H9 (cell line): ENCODE data around the gene LCMT1. TPM values are rescaled to one million over a fixed set of nuclear protein-coding genes. Genes with fewer than 3 reads are reported as not detected.

Experiments
- DNase-seq: peaks from one replicate; pipeline ENCODE4 v3.0.0-alpha.2; 2017
- H2AFZ ChIP-seq: one replicate; pipeline ENCODE4 v1.6.1; 2013; ENCODE audit warnings: mild to moderate bottlenecking, low read length, control low read depth, moderate library complexity
- H2AK5ac ChIP-seq: 2 replicates; pipeline ENCODE4 v1.6.1; 2013; ENCODE audit warnings: low read length, control low read depth, mixed read lengths; ENCODE audit not compliant: insufficient read length
- H2BK120ac ChIP-seq: one replicate; pipeline ENCODE4 v1.6.1; 2013; ENCODE audit warnings: low read depth, mild to moderate bottlenecking, low read length, control low read depth, inconsistent platforms; ENCODE audit not compliant: poor library complexity, severe bottlenecking
- H2BK12ac ChIP-seq: 2 replicates; pipeline ENCODE4 v1.6.1; 2013; ENCODE audit warnings: low read length, control low read depth, mixed read lengths, low read depth; ENCODE audit not compliant: insufficient read length
- H2BK15ac ChIP-seq: 2 replicates; pipeline ENCODE4 v1.6.1; 2013; ENCODE audit warnings: low read depth, low read length, control low read depth
- H2BK20ac ChIP-seq: one replicate; pipeline ENCODE4 v1.6.1; 2013; ENCODE audit warnings: low read depth, mild to moderate bottlenecking, low read length, control low read depth, inconsistent platforms; ENCODE audit not compliant: poor library complexity, severe bottlenecking
- H2BK5ac ChIP-seq: 2 replicates; pipeline ENCODE4 v1.6.1; 2013; ENCODE audit warnings: low read length, control low read depth, mixed read lengths; ENCODE audit not compliant: insufficient read length
- H3K14ac ChIP-seq: 2 replicates; pipeline ENCODE4 v1.6.1; 2013; ENCODE audit warnings: low read length, control low read depth; ENCODE audit not compliant: insufficient read depth
- H3K18ac ChIP-seq: 2 replicates; pipeline ENCODE4 v1.6.1; 2013; ENCODE audit warnings: low read depth, mild to moderate bottlenecking, mixed read lengths, low read length, control low read depth; ENCODE audit not compliant: insufficient read length
- H3K23ac ChIP-seq: 2 replicates; pipeline ENCODE4 v1.6.1; 2013; ENCODE audit warnings: low read length, control low read depth, mixed read lengths, low read depth; ENCODE audit not compliant: insufficient read length
- H3K23me2 ChIP-seq: 2 replicates; pipeline ENCODE4 v1.6.1; 2013; ENCODE audit warnings: low read depth, mild to moderate bottlenecking, mixed read lengths, low read length, control low read depth; ENCODE audit not compliant: insufficient read length, poor library complexity, severe bottlenecking
- H3K27ac ChIP-seq: 2 replicates; pipeline ENCODE4 v1.5.1; 2013; ENCODE audit warnings: low read length, control low read depth, mixed read lengths, low read depth; ENCODE audit not compliant: insufficient read length
- H3K27me3 ChIP-seq: 2 replicates; pipeline ENCODE4 v1.6.1; 2013; ENCODE audit warnings: low read length, control low read depth, inconsistent platforms; ENCODE audit not compliant: insufficient read depth
- H3K4ac ChIP-seq: 2 replicates; pipeline ENCODE4 v1.6.1; 2013; ENCODE audit warnings: low read depth, mild to moderate bottlenecking, control low read depth, inconsistent platforms, low read length, moderate library complexity
- H3K4me1 ChIP-seq: 2 replicates; pipeline ENCODE4 v1.6.1; 2013; ENCODE audit warnings: low read length, control low read depth, inconsistent platforms; ENCODE audit not compliant: insufficient read depth
- H3K4me2 ChIP-seq: 2 replicates; pipeline ENCODE4 v1.6.1; 2013; ENCODE audit warnings: low read length, control low read depth, mixed read lengths; ENCODE audit not compliant: insufficient read length, insufficient read depth
- H3K56ac ChIP-seq: 2 replicates; pipeline ENCODE4 v1.6.1; 2013; ENCODE audit warnings: low read depth, mild to moderate bottlenecking, mixed read lengths, low read length, control low read depth; ENCODE audit not compliant: insufficient read length
- H3K79me1 ChIP-seq: 2 replicates; pipeline ENCODE4 v1.6.1; 2013; ENCODE audit warnings: low read depth, mild to moderate bottlenecking, moderate library complexity, low read length, control low read depth, inconsistent platforms; ENCODE audit not compliant: insufficient read depth, poor library complexity, severe bottlenecking
- H3K79me2 ChIP-seq: 2 replicates; pipeline ENCODE4 v1.6.1; 2013; ENCODE audit warnings: low read length, control low read depth, inconsistent platforms; ENCODE audit not compliant: insufficient read depth
- H3K9ac ChIP-seq: 2 replicates; pipeline ENCODE4 v1.6.1; 2013; ENCODE audit warnings: low read length, control low read depth, mixed read lengths; ENCODE audit not compliant: insufficient read length; ENCODE audit errors: extremely low read depth
- H3K9me3 ChIP-seq: one replicate; pipeline ENCODE4 v1.6.1; 2013; ENCODE audit warnings: low read depth, low read length, inconsistent platforms; ENCODE audit not compliant: control insufficient read depth
- H3T11ph ChIP-seq: one replicate; pipeline ENCODE4 v1.6.1; 2013; ENCODE audit warnings: mild to moderate bottlenecking, low read length, control low read depth, inconsistent platforms
- H4K20me1 ChIP-seq: one replicate; pipeline ENCODE4 v1.6.1; 2013; ENCODE audit not compliant: control insufficient read depth, insufficient read length, insufficient read depth
- H4K5ac ChIP-seq: 2 replicates; pipeline ENCODE4 v1.6.1; 2013; ENCODE audit warnings: low read depth, mild to moderate bottlenecking, mixed read lengths, low read length, control low read depth; ENCODE audit not compliant: insufficient read length
- H4K8ac ChIP-seq: replicated peaks from 2 replicates; pipeline ENCODE4 v1.6.1; 2013; ENCODE audit warnings: low read length, control low read depth, mixed read lengths, low read depth; ENCODE audit not compliant: insufficient read length
- H4K91ac ChIP-seq: 2 replicates; pipeline ENCODE4 v1.6.1; 2013; ENCODE audit warnings: low read depth, mild to moderate bottlenecking, moderate library complexity, mixed read lengths, low read length, control low read depth; ENCODE audit not compliant: insufficient read length
- H3K27ac Mint-ChIP-seq, 3 experiments: 2 replicates in 2 of 3; 3 replicates in 1 of 3; pipeline ENCODE4 v1.8.0; 2020 to 2021; ENCODE audit warnings: mixed read lengths in 3 of 3, mild to moderate bottlenecking in 1 of 3, moderate library complexity in 1 of 3
- H3K27me3 Mint-ChIP-seq: 2 replicates; pipeline ENCODE4 v1.8.0; 2021; ENCODE audit warnings: low read depth, mild to moderate bottlenecking, moderate library complexity, mixed read lengths
- H3K36me3 Mint-ChIP-seq, 3 experiments: 2 replicates in 2 of 3; 3 replicates in 1 of 3; pipeline ENCODE4 v1.8.0; 2020 to 2021; ENCODE audit warnings: low read depth in 3 of 3, mixed read lengths in 3 of 3; ENCODE audit not compliant: insufficient read depth in 1 of 3
- H3K4me1 Mint-ChIP-seq, 2 experiments: 2 replicates each; pipeline ENCODE4 v1.8.0; 2020; ENCODE audit warnings: mixed read lengths in 2 of 2
- H3K4me3 Mint-ChIP-seq, 2 experiments: 2 replicates in 1 of 2; 3 replicates in 1 of 2; pipeline ENCODE4 v1.8.0; 2020 to 2021; ENCODE audit warnings: mild to moderate bottlenecking in 2 of 2, mixed read lengths in 2 of 2, moderate library complexity in 1 of 2
- H3K9me3 Mint-ChIP-seq, 2 experiments: 2 replicates in 1 of 2; 3 replicates in 1 of 2; pipeline ENCODE4 v1.8.0; 2020; ENCODE audit warnings: mild to moderate bottlenecking in 2 of 2, mixed read lengths in 2 of 2, moderate library complexity in 1 of 2
- CTCF ChIP-seq: fragments of 200-600 bp; sonication (generic); conservative IDR thresholded peaks from 3 replicates; pipeline ENCODE4 v1.8.0; 2021; ENCODE audit warnings: antibody characterized with exemption, mild to moderate bottlenecking
- WGBS: extraction: QIAGEN DNeasy Blood & Tissue Kit; methylation state at CpG from one replicate; pipeline ENCODE4 v1.1.7; 2013; ENCODE audit warnings: missing lambda C conversion rate, low lambda C conversion rate, mixed read lengths; ENCODE audit not compliant: insufficient read length; ENCODE audit errors: extremely low coverage; 5-methylcytosine and 5-hydroxymethylcytosine counted together
- total RNA-seq: library from RNA; stranded (reverse); gene quantifications from 2 replicates; pipeline ENCODE4 v1.2.1, GENCODE V29; 2021

The LCMT1 gene
- total RNA-seq, 1 experiment from 2014 or later, result 81.2 TPM

- Mint-ChIP-seq H3K4me3 (no peak overlapping the region), H3K4me1 (peaks cover 8 to 15% of the 10 kb centered on the region in 2 experiments), H3K27me3 (peaks cover 10% of the 10 kb centered on the region), H3K36me3 (no peaks in the 10 kb centered on the region), H3K27ac (no peak overlapping the region), H3K9me3 (no peaks in the 10 kb centered on the region)
- Histone ChIP-seq H3K79me1 (no peaks in the 10 kb centered on the region), H3K4me2 (no peak overlapping the region), H3K23me2 (peaks cover 6% of the 10 kb centered on the region), H2BK120ac (no peak overlapping the region), H3K56ac (no peak overlapping the region), H3K4ac (no peak overlapping the region), H3T11ph (no peak overlapping the region), H2BK5ac (no peak overlapping the region), H3K9me3 (no peaks in the 10 kb centered on the region), H3K79me2 (no peaks in the 10 kb centered on the region), H2AK5ac (no peak overlapping the region), H2BK15ac (no peak overlapping the region), H4K20me1 (no peaks in the 10 kb centered on the region), H2AFZ (no peak overlapping the region), H3K9ac (no peak overlapping the region), H2BK20ac (no peak overlapping the region), H4K8ac (no peak overlapping the region), H3K23ac (no peak overlapping the region), H4K5ac (no peak overlapping the region), H3K27me3 (no peaks in the 10 kb centered on the region), H3K27ac (no peak overlapping the region), H3K14ac (no peak overlapping the region), H4K91ac (no peak overlapping the region), H3K18ac (no peak overlapping the region), H3K4me1 (no peaks in the 10 kb centered on the region), H2BK12ac (no peak overlapping the region)
- DNase-seq, result no peak
- TF ChIP-seq CTCF, result no peak
- WGBS, result no CpG with 5 or more reads among the region's 3 CpGs
Observed at GRCh38 chr16:25063102-25063501, 48.4 kb upstream of the LCMT1 start.
